ENCODE data around the gene CAB39.

The CAB39 gene

DNA sequence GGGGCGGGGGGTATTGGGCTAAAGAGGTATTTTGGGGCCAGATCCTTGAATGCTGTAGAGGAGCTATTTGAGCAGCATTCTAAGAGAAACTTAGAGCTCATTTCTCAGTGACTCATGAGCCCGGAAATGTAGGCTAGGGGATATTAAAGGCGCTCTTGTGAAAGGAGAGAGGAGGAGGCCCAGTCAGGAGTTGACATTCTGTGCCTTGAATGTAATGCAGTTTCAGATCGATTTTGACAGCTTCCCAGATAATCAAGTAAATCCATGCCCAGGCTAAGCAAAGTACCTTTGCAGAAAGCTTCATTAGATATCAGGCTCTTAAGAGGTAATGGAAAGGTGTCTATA lies 1.5 kb downstream of the CAB39 start:
- POLR2A ChIA-PET: interaction anchor here (1.0 kb wide), 2 partner anchors 31 to 80 kb away, joined by 3 to 4 read pairs; no protein-coding TSS in a partner anchor
- peak overlapping the region; percentile 77 for H3K4me3 ChIP-seq (ENCODE audit: low read depth, low read length)
- peak; percentile 24 for DNase-seq (ENCODE audit: low read depth, low spot score)
- CTCF ChIA-PET: interaction anchor here (0.6 to 6.4 kb wide), 20 partner anchors 8 to 109 kb away, joined by 3 to 80 read pairs (median 6); no protein-coding TSS in a partner anchor
- TF ChIP-seq CTCF (IDR thresholded peaks at IDR 0.05; ENCODE audit: insufficient read depth, low read length, missing control alignments): no peak

DNA sequence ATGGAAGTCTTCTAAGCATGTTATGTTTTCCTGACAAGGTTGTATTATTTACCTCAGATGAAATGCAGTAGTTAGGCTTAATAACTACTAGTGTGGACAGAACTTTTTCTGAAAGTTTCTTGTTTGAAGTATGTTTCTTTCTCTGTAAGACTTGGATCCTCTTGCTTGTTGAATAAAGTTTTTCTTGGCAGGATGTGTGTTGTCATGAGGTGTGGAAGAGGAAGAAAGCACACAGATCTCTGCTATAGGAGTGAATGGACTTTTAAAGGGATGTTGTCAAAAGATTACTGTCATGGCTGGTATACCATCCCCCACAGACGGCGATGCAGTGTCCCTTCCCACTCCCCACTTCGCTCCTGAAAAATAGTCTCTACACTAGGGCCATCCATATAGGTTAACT lies 2.6 kb downstream of the CAB39 start:
- CTCF ChIA-PET: interaction anchor here (0.9 to 6.4 kb wide), 10 partner anchors 16 to 108 kb away, joined by 3 to 80 read pairs (median 6); no protein-coding TSS in a partner anchor
- H3K4me3 ChIP-seq (ENCODE audit: low read depth, low read length): no peak overlapping the region
- POLR2A ChIA-PET: no interaction called here
- TF ChIP-seq CTCF (IDR thresholded peaks at IDR 0.05; ENCODE audit: insufficient read depth, low read length, missing control alignments): no peak
- DNase-seq (ENCODE audit: low read depth, low spot score): no peak

GRCh38 chr2:230716588-230716987 lies 3.9 kb downstream of the CAB39 start:
- CTCF ChIA-PET: interaction anchor here (1.7 to 6.4 kb wide), 2 partner anchors 17 to 82 kb away, joined by 5 to 80 read pairs; no protein-coding TSS in a partner anchor
- POLR2A ChIA-PET: no interaction called here
- no peak for TF ChIP-seq CTCF (IDR thresholded peaks at IDR 0.05; ENCODE audit: insufficient read depth, low read length, missing control alignments)
- no peak overlapping the region for H3K4me3 ChIP-seq (ENCODE audit: low read depth, low read length)
- no peak for DNase-seq (ENCODE audit: low read depth, low spot score)

DNA sequence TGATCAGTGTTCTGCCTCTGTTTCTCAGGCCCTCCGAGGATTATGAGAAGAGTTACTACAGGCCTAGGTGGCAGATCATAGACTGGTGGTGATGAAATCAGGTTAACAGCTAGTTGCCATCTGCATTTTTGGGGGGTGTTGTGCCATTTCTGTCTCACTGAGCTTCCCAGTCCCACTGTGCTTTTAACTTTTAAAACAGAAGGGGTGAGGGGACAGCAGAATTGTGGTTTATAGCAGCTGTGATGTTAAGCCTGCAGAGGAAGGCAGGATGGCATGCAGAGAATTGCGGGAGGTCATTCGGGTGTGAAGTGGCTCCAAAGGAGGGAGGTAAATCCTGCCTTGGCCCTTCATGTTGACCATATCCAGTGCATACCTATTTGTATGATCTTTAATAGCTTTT lies 5.0 kb downstream of the CAB39 start:
- POLR2A ChIA-PET: no interaction called here
- no peak for TF ChIP-seq CTCF (IDR thresholded peaks at IDR 0.05; ENCODE audit: insufficient read depth, low read length, missing control alignments)
- no peak for DNase-seq (ENCODE audit: low read depth, low spot score)
- CTCF ChIA-PET: interaction anchor here (1.0 to 2.4 kb wide), 4 partner anchors 9 to 81 kb away, joined by 3 to 15 read pairs (median 4); no protein-coding TSS in a partner anchor
- no peak overlapping the region for H3K4me3 ChIP-seq (ENCODE audit: low read depth, low read length)

DNA sequence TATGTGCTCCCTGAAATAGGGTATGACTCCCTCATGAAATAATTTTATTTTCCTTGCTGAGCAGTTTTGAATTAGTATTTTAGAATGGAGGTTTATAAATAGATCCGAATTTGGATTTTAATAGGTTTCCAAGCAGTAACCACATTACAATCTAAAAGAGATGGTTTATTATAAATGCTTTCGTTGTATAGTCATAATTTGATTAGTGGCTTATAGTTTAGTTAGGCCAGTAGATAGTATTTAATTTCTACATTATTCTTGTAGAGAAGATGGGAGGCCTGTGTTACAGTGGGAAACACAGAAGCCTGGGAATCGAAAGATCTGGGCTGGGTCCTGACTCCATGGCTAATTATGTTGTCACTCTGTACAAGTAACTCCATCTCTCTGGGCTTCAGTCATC lies 6.7 kb downstream of the CAB39 start:
- no peak for DNase-seq (ENCODE audit: low read depth, low spot score)
- ChIA-PET CTCF (interaction anchor here (1.1 to 2.4 kb wide), 3 partner anchors 14 to 79 kb away, joined by 3 to 15 read pairs (median 3); no protein-coding TSS in a partner anchor), POLR2A (no interaction called here)
- TF ChIP-seq CTCF (IDR thresholded peaks at IDR 0.05; ENCODE audit: insufficient read depth, low read length, missing control alignments): no peak
- no peak overlapping the region for H3K4me3 ChIP-seq (ENCODE audit: low read depth, low read length)

- TF ChIP-seq CTCF (IDR thresholded peaks at IDR 0.05; ENCODE audit: insufficient read depth, low read length, missing control alignments): no peak
- H3K4me3 ChIP-seq (ENCODE audit: low read depth, low read length): no peak overlapping the region
- ChIA-PET CTCF (interaction anchor here (1.4 to 3.5 kb wide), 3 partner anchors 8 to 103 kb away, joined by 3 to 16 read pairs (median 9); no protein-coding TSS in a partner anchor), POLR2A (no interaction called here)
- DNase-seq (ENCODE audit: low read depth, low spot score): no peak
These were observed 9.1 kb downstream of the CAB39 start for GRCh38 chr2:230721712-230722111.

Data from AG04449 (cell line).